ENCODE measurements around the gene ATP11B. TPM values are rescaled to one million over a fixed set of nuclear protein-coding genes. Genes with fewer than 3 reads are reported as not detected.

The ATP11B gene
- total and polyA plus RNA-seq, 9 of the 15 experiments (the other 6 are each of a cell fraction or from before 2014, with no cell fraction given), result 11.9 to 68.7 (median 41.8) TPM

DNA sequence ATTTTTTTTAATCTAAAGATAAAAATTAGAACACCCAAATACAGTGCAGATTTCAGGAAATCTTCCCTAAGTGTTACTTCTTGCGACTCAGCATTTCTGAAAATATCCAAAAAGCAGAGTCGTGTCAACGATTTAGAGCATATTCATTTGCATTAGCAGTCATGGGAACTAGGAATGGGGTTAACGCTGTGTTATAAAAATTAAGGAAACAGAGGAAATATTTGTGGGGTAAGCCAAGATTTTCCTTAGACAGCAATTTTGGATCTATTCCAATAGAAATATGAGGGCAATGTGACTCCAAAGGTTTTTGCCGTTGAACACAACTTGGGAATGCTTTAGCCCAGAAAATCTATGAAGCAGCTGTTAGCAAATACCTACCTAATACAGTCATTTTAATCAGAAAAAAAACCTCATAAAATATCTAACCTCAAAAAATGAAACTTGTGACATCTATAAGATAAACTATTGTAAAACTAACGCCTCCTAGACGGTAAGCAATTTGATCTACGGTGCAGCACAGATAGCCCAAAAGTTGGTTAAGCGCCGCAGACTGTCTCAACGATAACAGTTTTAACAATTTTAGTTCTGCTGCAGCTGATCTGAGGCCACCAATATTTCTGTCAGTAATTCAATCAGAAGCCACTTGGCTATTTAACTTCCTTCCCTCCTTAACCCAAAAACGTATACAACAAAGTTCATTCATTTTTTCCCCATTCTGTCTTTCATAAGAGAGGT lies 5.8 kb upstream of the ATP11B start (continued):
- TF ChIP-seq PTRF (tag; IDR thresholded peaks at IDR 0.05), result no peak
- TF ChIP-seq ILF3 (IDR thresholded peaks at IDR 0.05; ENCODE audit: borderline replicate concordance), result no peak
- TF ChIP-seq SMARCA5 (IDR thresholded peaks at IDR 0.05), result no peak
- no peak for TF ChIP-seq RBFOX2 (IDR thresholded peaks at IDR 0.05; ENCODE audit: low read depth, low read length)
- TF ChIP-seq, protein P1, sequence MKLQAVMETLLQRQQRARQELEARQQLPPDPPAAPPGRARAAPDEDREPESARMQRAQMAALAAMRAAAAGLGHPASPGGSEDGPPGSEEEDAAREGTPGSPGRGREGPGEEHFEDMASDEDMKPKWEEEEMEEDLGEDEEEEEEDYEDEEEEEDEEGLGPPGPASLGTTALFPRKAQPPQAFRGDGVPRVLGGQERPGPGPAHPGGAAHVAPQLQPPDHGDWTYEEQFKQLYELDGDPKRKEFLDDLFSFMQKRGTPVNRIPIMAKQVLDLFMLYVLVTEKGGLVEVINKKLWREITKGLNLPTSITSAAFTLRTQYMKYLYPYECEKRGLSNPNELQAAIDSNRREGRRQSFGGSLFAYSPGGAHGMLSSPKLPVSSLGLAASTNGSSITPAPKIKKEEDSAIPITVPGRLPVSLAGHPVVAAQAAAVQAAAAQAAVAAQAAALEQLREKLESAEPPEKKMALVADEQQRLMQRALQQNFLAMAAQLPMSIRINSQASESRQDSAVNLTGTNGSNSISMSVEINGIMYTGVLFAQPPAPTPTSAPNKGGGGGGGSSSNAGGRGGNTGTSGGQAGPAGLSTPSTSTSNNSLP (IDR thresholded peaks at IDR 0.05; ENCODE audit: borderline replicate concordance, low read depth, low read length), result no peak
- no peak for TF ChIP-seq FOXP1 (CRISPR knock-in tag; IDR thresholded peaks at IDR 0.05)
- peak; percentile 83 for TF ChIP-seq EP300 (IDR thresholded peaks at IDR 0.05; ENCODE audit: low read length)
- no peak for TF ChIP-seq JUN (IDR thresholded peaks at IDR 0.05; ENCODE audit: borderline replicate concordance, low read depth, low read length)
- TF ChIP-seq JUN (CRISPR knock-in tag; IDR thresholded peaks at IDR 0.05; ENCODE audit: borderline replicate concordance), result no peak
- no peak for TF ChIP-seq TARDBP (IDR thresholded peaks at IDR 0.05)
- TF ChIP-seq ELF4 (CRISPR knock-in tag; IDR thresholded peaks at IDR 0.05), result no peak
- no peak for TF ChIP-seq NFRKB (IDR thresholded peaks at IDR 0.05; ENCODE audit: low read depth)
- TF ChIP-seq, protein P2, sequence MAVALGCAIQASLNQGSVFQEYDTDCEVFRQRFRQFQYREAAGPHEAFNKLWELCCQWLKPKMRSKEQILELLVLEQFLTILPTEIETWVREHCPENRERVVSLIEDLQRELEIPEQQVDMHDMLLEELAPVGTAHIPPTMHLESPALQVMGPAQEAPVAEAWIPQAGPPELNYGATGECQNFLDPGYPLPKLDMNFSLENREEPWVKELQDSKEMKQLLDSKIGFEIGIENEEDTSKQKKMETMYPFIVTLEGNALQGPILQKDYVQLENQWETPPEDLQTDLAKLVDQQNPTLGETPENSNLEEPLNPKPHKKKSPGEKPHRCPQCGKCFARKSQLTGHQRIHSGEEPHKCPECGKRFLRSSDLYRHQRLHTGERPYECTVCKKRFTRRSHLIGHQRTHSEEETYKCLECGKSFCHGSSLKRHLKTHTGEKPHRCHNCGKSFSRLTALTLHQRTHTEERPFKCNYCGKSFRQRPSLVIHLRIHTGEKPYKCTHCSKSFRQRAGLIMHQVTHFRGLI (CRISPR knock-in tag; IDR thresholded peaks at IDR 0.05), result no peak
- TF ChIP-seq HDAC2 (IDR thresholded peaks at IDR 0.05), result peak; percentile 61; the same call in 1 of the 2 replicates
- 0 out of 2 replicates have a peak, but pooled peaks have one; percentile 69 for TF ChIP-seq GATAD2A (IDR thresholded peaks at IDR 0.05)
- peak; percentile 81; the same call in 1 of the 2 replicates for TF ChIP-seq POLR2AphosphoS5 (IDR thresholded peaks at IDR 0.05; ENCODE audit: control insufficient read depth, insufficient read depth, low read depth, low read length)
- TF ChIP-seq FOXP4 (CRISPR knock-in tag; IDR thresholded peaks at IDR 0.05; ENCODE audit: borderline replicate concordance), result no peak
- TF ChIP-seq HMGN3 (IDR thresholded peaks at IDR 0.05; ENCODE audit: borderline replicate concordance, extremely low read depth, insufficient read length, low read depth, low read length), result no peak
- no peak for TF ChIP-seq CBX3 (IDR thresholded peaks at IDR 0.05; ENCODE audit: borderline replicate concordance in 1 of 2, low read length in 2 of 2)
- TF ChIP-seq ZFP36 (IDR thresholded peaks at IDR 0.05; ENCODE audit: low read depth, low read length, partially characterized antibody), result no peak
- TF ChIP-seq, protein P3, sequence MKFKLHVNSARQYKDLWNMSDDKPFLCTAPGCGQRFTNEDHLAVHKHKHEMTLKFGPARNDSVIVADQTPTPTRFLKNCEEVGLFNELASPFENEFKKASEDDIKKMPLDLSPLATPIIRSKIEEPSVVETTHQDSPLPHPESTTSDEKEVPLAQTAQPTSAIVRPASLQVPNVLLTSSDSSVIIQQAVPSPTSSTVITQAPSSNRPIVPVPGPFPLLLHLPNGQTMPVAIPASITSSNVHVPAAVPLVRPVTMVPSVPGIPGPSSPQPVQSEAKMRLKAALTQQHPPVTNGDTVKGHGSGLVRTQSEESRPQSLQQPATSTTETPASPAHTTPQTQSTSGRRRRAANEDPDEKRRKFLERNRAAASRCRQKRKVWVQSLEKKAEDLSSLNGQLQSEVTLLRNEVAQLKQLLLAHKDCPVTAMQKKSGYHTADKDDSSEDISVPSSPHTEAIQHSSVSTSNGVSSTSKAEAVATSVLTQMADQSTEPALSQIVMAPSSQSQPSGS (CRISPR knock-in tag; IDR thresholded peaks at IDR 0.05), result no peak
- no peak for TF ChIP-seq FOS (IDR thresholded peaks at IDR 0.05; ENCODE audit: extremely low read depth, insufficient read length)
